Adipose tissue (tissue), 3 donors: Measurements from ENCODE around the gene TYW1. TPM values are rescaled to one million over a fixed set of nuclear protein-coding genes. Genes with fewer than 3 reads are reported as not detected.
"Not testable (repeated sequence)": the region's sequence is repeated elsewhere in the genome, so short reads cannot be mapped to it uniquely, and the experiment has no call there.

Experiments
- H3K27ac ChIP-seq: one replicate; pipeline ENCODE4 v1.5.1; 2013; ENCODE audit warnings: low read depth, low read length
- WGBS, 3 donors: extraction: QIAGEN DNeasy Blood & Tissue Kit; methylation state at CpG; one replicate each; pipeline ENCODE4 v1.1.7; 2013; 5-methylcytosine and 5-hydroxymethylcytosine counted together
- polyA plus RNA-seq, 3 donors: library from polyadenylated mRNA; stranded (reverse); fragments of 200-250 nt; gene quantifications; one replicate each; pipeline ENCODE4 v1.2.3, GENCODE V29; 2013
- donor health status: healthy with polysubstance abuse.
- donor health status: Bipolar disorder and iron deficiency.
- donor health status: healthy.

Gene TYW1
- polyA plus RNA-seq, 3 donors = 6.4 to 10.5 (median 9.6) TPM

- 85 to 91% (median 90%) methylated on average over 3 of the region's 3 CpGs for WGBS, 3 donors
- H3K27ac ChIP-seq = not testable (repeated sequence)
Observed at GRCh38 chr7:67266070-67266469, 269.4 kb downstream of the TYW1 start.

DNA sequence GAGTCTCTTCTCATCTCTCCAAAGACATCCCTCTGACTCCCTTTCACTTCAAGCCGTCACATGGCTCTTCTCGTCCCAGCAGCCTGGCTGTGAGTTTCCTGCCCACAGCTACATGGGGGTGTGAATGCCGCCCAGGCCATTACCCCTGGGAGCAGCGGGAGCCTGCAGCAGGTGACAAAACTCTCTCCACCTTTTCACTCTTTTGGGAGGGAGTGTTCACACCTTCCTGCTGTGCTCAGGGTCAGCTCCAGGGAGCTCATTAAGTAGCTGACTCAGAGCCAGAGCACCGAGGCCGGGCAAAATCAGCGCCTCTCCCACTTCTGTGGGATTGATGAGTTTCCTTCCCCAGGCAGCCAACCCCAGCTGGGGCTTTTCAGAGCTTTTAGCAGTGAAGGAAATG lies 271.3 kb downstream of the TYW1 start:
- WGBS, 3 donors = 69 to 73% (median 73%) methylated on average over 7 of the region's 7 CpGs
- no peak overlapping the region for H3K27ac ChIP-seq

DNA sequence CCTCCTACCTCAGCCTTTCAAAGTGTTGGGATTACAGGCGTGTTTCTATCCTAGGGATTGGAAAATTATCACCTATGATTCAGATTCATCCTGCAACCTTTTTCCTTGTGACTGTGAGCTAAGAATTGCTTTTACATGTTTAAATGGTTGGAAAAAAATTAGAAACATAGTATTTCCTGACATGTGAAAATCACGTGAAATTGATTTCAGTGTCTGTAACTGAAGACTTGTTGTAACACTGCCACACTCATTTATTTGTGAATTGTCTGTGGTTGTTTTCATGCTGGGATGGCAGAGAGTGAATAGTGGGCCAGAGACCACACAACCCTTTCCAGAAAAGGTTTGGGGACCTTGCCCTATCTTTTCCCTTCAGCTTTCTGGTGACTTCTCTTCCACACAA lies 273.3 kb downstream of the TYW1 start:
- not testable (repeated sequence) for H3K27ac ChIP-seq
- WGBS, 3 donors = 89 to 97% (median 95%) methylated on average over 2 of the region's 2 CpGs

Other genes with a start within 250 kb of the TYW1 start
- gene TMEM248, start 75.6 kb upstream of the TYW1 start, polyA plus RNA-seq = 10 to 100 TPM; 28.1 to 35.2 (median 29.1) TPM
- 100 to 1,000 TPM in 2 of 3 donors, 10 to 100 TPM in 1; 64.7 to 168 (median 161) TPM for gene SBDS, start 1.2 kb upstream of the TYW1 start, polyA plus RNA-seq